Right renal pelvis (tissue), 4 donors: Measurements from ENCODE around the gene DRC3. TPM values are rescaled to one million over a fixed set of nuclear protein-coding genes. Genes with fewer than 3 reads are reported as not detected.
"Not testable (repeated sequence)": the region's sequence is repeated elsewhere in the genome, so short reads cannot be mapped to it uniquely, and the experiment has no call there.

ENCODE experiments used
- DNase-seq, 4 donors: peaks; one replicate each; pipeline ENCODE4 v3.0.0-alpha.2; 2013; ENCODE audit warnings: low read depth in 4 of 4, low spot score in 3 of 4, missing footprints in 1 of 4
- polyA plus RNA-seq, 4 donors: library from polyadenylated mRNA; unstranded; fragments of 120-200 nt; gene quantifications; one replicate each; pipeline ENCODE4 v1.2.1, GENCODE V29; 2013; ENCODE audit not compliant: insufficient read length in 4 of 4

Gene DRC3
- polyA plus RNA-seq, 4 donors: 13.1 to 15.3 (median 14.2) TPM

DNA sequence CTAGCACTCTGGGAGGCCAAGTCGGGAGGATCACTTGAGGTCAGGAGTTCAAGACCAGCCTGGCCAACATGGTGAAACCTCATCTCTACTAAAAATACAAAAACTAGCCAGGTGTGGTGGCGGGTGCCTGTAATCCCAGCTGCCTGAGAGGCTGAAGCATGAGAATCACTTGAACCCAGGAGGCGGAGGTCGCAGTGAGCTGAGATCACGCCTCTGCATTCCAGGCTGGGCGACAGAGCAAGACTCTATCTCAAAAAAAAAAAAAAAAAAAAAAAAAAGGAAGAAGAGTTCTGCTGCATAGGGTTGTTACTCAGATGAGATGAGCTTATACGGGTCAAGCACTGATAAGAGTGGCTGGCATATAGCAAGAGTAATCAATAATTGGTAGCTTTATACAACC is 32.7 kb upstream of the DRC3 start:
- DNase-seq: not testable (repeated sequence)

DNA sequence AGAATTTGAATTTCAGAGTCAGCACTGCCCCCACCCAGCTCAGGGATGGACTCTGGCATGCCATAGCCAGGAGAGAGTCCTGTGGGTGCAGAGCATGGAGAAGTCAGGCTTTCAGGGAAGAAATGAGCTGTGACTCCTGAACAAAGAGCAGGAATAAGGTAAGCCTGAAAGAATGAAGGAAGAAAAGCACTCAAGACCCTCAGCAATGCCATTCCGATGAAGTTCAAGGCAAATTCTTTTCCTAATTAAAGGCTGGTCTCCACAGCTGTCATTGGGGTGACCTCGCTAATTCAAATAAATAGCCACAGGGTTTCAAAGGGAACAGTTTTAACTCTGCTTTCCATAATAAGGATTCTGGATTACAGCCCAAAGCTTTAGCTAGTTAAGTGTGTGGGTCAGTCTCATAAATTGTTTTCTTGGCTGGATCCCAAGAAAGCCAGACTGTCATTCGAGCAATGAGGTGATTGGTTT is 32.2 kb upstream of the DRC3 start:
- peak in 1 of 4 donors; percentile 45 for DNase-seq

- no peak for DNase-seq
These were observed 31.6 kb upstream of the DRC3 start for GRCh38 chr17:17941015-17941414.

DNA sequence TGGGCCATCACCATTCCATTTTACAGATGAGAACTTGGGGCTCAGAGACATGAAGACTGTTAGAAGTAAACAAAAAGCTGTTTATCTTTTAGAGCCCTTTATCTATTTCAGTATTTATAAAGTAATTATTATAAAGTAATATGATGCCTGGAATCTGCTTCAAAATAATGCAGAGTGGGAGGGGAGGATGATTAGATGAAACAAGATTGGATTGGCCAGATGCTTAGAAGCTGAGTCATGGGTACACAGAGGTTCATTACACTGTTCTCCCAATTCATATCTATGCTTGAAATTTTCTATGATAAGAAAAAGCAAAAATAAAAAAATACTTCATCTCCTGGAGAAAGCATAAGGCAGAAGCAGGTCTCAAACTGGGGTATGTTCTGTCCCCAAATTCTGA is 29.8 kb upstream of the DRC3 start:
- no peak for DNase-seq

- DNase-seq: no peak
These were observed 29.2 kb upstream of the DRC3 start for GRCh38 chr17:17943281-17943984.

DNA sequence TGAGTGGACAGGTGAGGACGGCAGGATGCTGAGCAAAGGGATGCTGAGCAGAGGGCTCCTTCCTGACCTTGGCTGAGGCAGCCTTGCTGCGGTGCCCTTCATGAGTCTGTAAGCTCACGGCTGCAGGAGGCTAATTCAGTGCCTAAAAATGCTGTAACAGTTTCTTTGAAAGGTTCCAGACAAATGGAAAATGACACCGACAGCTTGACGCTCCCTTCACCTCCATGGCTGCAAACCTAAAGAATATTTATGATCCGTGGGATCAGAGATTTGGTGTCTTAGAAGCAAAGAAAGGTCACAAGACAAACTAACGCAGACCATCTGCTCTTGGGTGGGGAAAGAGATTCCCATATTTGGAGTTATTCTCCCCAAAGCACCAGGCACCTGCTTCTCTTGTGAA is 28.4 kb upstream of the DRC3 start:
- DNase-seq: no peak

DNA sequence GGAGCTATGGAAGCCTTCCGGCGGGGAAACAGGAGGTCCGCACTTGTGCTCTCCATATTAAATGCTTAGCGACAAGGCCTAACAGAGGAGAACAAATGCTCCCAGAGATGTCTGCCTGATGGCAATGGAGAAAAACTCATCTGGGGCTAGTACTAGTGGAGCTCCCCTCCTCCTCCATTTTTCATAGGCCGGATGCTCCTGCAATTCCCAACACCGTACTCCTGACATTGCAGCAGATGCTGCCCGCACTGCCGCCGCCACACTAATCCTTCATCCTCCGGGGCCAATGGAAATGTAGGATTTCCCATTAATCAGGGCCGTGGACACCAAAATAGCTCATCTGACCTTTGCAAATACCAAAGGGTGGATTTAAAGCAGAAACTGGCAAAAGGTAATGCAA is 27.9 kb upstream of the DRC3 start:
- DNase-seq: no peak

DNA sequence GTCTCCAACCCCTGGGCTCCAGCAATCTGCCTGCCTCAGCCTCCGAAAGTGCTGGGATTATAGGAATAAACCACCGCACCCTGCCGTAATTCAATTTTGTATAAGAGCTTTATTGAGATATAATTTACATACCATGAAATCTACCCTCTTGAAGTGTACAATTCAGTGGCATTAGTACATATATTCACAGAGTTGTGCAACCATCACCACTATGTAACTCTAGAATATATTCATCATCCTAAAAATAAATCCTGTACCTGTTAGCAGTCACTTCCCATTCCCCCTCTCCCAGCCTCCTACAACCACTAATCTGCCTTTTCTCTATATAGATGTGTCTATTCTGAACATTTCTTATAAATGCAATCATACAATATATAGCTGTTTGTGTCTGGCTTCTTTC is 26.6 kb upstream of the DRC3 start:
- DNase-seq: no peak

GRCh38 chr17:17947309-17947708 is 25.4 kb upstream of the DRC3 start:
- DNase-seq: no peak

- no peak for DNase-seq
These were observed 24.7 kb upstream of the DRC3 start for GRCh38 chr17:17947966-17948365.

DNA sequence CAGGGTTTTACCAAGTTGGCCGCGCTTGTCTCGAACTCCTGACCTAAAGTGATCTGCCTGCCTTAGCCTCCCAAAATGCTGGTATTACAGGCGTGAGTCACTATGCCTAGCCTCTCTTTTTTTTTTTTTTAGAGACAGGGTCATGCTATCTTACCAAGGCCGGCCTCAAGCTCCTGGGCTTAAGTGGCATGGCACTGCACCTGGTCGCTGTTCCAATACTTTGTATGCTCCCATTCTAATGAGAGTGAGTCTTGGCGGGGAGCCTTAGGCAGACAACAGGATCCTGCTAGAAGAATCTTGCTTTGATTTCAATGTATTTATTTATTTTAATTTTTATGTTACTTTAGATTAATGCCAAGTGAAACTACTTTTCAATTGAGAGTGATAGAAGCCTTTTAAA is 22.3 kb upstream of the DRC3 start:
- no peak for DNase-seq

- no peak for DNase-seq
These were observed 21.9 kb upstream of the DRC3 start for GRCh38 chr17:17950806-17951205.

GRCh38 chr17:17951524-17951923 is 21.1 kb upstream of the DRC3 start:
- DNase-seq: no peak

DNA sequence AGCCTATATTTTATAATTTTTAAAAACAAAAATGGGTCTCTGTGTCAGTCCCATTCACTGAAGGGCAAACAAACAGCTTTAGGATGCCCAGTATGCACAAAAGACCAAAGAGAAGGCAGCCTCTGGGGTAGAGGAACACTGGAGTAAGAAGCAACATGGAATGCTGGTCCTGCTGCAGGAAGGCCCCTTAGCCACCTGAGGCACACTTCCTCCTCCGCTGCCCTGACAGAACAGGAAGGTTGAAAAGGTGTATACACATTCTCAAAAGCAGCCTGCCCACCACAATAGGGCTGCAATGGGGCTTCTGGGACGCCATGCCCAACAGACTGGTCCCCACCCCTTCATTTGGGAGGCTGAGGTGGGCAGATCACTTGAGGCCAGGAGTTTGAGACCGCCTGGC is 20.0 kb upstream of the DRC3 start:
- DNase-seq: no peak

- no peak for DNase-seq
These were observed 18.6 kb upstream of the DRC3 start for GRCh38 chr17:17954079-17954478.

GRCh38 chr17:17955790-17956341 is 16.8 kb upstream of the DRC3 start:
- not testable (repeated sequence) for DNase-seq

DNA sequence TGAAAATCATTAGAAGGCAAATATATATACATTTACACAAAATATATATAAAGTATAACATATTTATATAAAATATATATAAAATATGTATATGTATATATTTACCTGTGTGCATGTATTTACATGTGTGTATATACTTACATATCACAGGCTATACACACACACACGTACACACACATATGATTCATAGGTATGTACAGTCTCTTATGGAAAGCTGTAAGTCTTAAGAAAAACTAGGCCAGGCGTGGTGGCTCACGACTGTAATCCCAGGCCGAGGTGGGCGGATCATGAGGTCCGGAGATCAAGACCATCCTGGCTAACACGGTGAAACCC is 15.1 kb upstream of the DRC3 start:
- no peak for DNase-seq

GRCh38 chr17:17958982-17959381 is 13.7 kb upstream of the DRC3 start:
- DNase-seq: no peak

DNA sequence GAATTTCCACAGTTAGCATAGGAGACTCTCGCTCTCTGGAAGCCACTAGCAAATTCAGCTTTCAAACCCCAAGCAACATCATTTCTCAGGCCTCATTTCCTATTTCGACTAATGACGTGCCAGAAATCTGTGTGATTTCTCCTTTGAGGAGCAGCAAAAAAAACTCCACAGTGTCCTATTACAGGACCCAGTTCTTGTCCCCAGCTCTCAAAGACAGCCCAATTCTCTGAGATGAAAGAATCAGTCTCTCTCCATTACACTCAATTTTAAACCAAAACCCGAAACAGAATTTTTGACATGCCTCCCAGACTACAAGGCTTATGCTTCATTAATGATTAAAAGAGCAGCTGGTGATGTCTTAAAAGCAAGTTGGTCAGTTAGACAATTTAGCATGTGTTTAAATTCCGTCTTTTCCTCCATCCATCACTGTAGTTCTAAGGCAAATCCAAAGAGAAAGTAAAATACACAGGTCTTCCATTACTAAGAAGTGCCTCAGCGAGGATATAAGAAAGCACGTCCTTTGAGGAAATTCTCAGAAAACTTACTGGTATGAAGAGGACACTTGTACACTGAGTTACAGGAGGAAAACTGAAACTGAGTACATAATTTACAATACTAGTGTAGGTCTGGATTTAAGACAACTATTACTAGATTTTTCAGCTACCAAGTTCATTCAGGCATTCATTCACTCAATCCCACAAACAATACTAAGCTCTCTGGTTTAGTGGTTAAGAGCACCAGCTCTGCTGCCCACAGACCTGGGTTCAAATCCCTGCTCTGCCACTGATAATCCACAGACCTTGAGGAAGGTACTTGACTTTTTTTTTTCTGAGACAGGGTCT is 12.9 kb upstream of the DRC3 start:
- DNase-seq: no peak

DNA sequence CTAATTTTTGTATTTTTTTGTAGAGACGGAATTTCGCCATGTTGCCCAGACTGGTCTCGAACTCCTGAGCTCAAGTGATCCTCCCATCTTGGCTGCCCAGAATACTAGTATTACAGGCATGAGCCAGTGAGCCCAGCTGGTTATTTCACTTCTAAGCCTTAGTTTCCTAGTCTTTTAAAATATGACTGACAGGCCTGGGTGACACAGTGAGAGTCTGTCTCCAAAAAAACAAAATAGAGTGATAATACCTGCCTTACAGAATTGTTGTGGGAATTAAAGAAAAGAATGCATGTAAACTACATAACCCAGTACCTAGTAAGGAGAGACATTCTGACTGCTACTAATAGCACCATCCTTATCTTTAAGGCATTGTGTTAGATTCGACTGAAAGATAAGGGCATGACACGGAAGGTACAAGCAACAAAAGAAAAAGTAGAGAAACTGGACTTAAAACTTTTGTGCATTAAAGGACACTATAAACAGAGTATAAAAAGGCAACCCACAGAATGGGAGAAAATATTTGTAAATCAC is 12.1 kb upstream of the DRC3 start:
- DNase-seq: no peak

- no peak for DNase-seq
These were observed 9.6 kb upstream of the DRC3 start for GRCh38 chr17:17963066-17963465.
